ENCODE measurements around the gene SAP30L. TPM values are rescaled to one million over a fixed set of nuclear protein-coding genes. Genes with fewer than 3 reads are reported as not detected.

The SAP30L gene
- total and polyA plus RNA-seq, 2 of the 13 experiments (the other 11 are each of a cell fraction or from before 2014, with no cell fraction given) = 27.9 to 37.2 TPM

GRCh38 chr5:154445422-154446194, at the start of gene SAP30L (continued):
- TF ChIP-seq SMYD3 (CRISPR knock-in tag; IDR thresholded peaks at IDR 0.05) (0 out of 2 replicates have a peak, but pooled peaks have one; percentile 26), NKX3-1 (CRISPR knock-in tag; IDR thresholded peaks at IDR 0.05) (no peak), ATF4 (CRISPR knock-in tag; IDR thresholded peaks at IDR 0.05) (no peak), GATA4 (IDR thresholded peaks at IDR 0.05; ENCODE audit: borderline replicate concordance, low read depth) (no peak), GATAD2A (CRISPR knock-in tag; IDR thresholded peaks at IDR 0.05) (0 out of 2 replicates have a peak, but pooled peaks have one; percentile 11), ZNF362 (CRISPR knock-in tag; IDR thresholded peaks at IDR 0.05; ENCODE audit: borderline replicate concordance) (no peak), FOSL1 (CRISPR knock-in tag; IDR thresholded peaks at IDR 0.05; ENCODE audit: borderline replicate concordance) (no peak), REST (IDR thresholded peaks at IDR 0.05; ENCODE audit: borderline replicate concordance in 1 of 2, low read depth in 1 of 2, low read length in 2 of 2) (0 out of 4 replicates have a peak, but pooled peaks of 1 of the 2 experiments have one; percentile 10), NFRKB (IDR thresholded peaks at IDR 0.05) (no peak), SNAI1 (CRISPR knock-in tag; IDR thresholded peaks at IDR 0.05; ENCODE audit: borderline replicate concordance) (no peak), ARID4A (CRISPR knock-in tag; IDR thresholded peaks at IDR 0.05; ENCODE audit: borderline replicate concordance) (peak; percentile 69), KLF16 (CRISPR knock-in tag; IDR thresholded peaks at IDR 0.05) (no peak), DR1 (CRISPR knock-in tag; IDR thresholded peaks at IDR 0.05) (peak; percentile 89), ZNF292 (CRISPR knock-in tag; IDR thresholded peaks at IDR 0.05; ENCODE audit: borderline replicate concordance, low read depth) (no peak), POGZ (CRISPR knock-in tag; IDR thresholded peaks at IDR 0.05) (peak; percentile 50), E2F5 (CRISPR knock-in tag; conservative IDR thresholded peaks at IDR 0.05) (0 out of 2 replicates have a peak, but pooled peaks have one; percentile 25), PHF8 (CRISPR knock-in tag; IDR thresholded peaks at IDR 0.05) (peak; percentile 77), ZNF44 (CRISPR knock-in tag; IDR thresholded peaks at IDR 0.05) (no peak)
